Cerebellar cortex (tissue), 1 donor: ENCODE measurements around the gene MECP2.

Source experiments
- DNase-seq: peaks from one replicate; pipeline ENCODE4 v3.0.0-alpha.2; 2015; ENCODE audit warnings: low spot score

Gene MECP2

DNA sequence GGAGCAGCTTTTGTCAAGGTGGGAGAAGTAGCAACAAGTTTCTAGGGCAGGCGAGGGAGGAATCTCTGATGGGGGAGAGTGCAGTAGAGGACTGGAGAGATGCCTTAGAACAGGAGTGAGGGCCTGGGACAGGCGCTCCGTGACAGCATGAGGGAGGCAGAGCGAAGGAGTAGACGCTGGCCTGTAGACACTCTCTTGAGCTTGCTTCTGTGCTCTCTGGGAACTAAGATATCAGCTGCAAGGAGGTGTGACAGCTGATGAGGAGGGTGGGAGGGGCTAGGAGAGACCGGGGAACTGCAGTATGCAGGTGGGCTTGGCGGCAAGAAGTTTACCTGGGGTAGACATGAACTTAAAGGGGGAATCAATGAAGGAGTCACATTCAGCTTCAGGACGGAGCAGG, 35.7 kb downstream of the MECP2 start:
- DNase-seq = no peak

DNA sequence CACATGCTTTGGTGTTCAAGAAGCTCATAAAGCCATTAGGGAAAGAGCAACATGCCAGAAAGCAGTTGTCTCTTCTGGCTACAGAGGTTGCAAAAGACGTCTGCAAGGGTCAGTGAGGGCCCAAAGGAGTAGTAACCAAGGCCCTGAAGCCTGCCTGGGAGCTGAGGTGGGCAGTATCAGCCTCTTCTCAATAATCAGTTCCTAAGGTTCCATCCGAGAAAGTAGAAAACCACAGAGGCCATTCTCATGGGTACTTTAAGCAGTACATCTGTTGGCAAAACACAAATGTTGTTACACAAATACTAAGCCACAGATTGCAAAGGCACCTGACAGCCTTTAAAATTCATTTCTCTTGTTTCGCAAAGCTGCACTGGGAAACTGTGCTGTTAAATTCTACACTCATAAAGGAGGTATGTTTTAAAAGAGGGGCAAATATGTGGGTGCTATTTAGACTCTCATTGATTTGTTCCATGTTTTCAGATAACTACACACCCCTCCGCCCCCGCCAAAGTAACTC, 37.7 kb downstream of the MECP2 start:
- DNase-seq = no peak

DNA sequence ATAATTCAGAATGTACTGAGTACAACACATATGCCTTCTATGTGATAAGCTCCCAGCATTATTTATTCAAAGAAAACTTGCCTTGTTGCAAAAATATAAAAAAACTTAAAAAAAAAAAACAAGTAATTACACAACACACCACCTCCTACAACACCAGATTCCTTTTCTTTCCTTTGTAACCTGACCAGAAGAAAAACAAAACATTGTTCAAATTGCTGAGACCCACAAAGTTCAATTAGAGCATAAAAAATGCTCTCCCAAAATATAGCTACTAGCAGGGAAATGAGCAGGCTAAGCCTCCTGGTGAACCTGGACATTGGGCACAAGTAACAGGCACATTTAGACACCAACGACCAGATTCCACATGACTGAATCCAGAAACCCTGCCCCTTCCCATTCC, 38.3 kb downstream of the MECP2 start:
- no peak for DNase-seq

DNA sequence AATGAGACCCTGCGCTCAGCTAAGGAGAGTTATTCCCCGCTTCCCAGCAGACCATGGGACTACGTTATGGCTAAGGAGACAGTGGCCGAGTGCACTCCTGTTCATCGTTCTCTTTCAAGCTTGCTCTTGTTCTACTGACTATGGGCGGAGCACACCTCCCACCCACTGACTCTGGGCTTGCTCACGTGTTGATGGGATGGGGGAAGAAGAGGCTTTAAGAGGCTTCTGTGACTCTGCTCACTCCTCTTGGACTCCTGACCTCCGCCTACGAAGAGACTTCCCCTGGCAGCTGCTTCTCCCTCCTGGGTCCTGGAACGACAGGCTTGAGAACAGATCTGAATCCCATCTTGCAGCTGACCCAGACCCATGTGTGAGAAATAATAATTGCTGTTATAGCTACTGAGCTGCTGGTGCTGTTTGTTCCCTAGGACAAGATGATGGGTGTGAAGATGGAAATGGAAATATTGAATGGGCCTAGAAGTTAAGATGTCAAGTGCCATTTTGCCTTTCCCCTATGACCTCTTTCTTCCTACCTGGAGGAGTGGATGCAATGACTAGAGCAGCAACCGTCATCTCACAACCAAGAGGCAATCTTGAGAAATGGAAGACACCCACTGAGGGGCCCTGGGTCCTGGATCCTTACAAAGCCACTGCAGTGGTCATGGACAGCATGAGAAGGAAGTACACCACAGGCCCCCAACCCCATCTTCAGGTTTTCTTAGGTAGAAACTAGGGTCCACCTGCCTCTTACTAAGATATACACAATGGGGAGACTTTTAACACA, 39.1 kb downstream of the MECP2 start:
- no peak for DNase-seq

DNA sequence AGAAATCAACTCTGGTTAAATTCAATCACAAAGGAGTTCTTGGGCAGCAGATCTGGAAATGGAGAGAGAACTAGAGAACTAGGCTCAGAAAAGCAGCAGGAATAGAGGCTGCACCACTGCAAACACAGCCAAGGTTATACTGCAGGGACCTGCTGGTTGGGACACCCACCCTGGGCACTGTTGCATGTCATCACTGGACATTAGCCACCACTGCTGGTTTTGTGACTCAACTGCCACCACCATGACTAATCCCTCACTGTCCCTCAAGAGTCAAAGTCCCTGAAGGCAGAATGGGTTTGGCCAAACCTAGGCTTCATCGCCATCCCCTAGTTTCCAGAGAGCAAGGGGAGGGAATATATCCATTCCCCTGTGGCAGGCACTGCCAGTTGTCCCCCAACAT, 39.7 kb downstream of the MECP2 start:
- DNase-seq = no peak

DNA sequence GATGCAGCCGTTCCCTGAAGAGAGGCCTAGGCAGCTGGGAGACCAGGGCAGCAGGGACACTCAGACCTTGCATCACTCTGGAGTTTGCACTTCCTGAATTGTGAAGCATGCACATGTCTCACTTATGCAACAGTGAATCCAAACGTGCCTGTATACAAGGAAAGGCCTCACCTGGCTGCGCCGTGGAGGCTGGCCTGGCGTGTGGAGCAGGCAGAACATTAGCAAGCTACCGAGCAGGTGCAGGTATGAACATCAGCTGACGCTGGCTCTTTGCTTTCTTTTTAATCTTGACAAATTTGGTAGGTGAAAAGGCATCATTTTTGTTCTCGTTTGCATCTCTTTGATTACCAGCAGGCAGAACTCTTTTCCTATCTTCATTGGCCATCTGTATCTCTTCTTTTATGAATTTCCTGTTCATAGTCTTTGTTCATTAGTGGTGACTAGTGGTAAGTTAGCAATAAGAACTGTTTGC, 40.7 kb downstream of the MECP2 start:
- no peak for DNase-seq

DNA sequence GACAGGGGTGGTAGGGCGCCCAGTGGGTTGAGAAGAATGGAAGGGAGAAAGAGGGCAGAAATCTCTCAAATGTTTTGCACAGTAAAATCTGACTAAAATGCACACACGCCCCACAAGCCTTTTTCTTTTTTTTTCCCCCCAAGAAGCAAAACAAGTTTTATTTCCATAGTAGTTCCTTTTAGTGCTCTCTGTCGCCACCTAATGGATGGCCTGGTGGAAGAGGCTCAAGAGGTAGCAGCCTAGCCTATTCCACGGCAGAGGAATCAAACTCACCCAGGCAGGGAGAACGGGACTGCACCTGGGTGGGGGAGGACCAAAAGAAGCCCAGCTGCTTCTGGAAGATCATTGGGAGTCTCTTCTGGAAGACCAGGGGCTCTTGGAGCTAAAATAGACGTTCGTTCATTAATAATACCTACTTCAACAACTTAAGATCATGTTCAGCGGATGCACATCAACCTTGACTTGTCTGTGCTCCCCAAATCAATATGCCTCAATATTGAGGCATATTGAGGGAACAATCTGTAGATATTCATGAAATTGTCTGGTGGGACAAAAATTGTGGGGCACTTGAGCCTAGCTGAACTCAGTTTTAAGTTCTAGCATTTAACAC, 46.2 kb downstream of the MECP2 start:
- DNase-seq = peak; percentile 74

DNA sequence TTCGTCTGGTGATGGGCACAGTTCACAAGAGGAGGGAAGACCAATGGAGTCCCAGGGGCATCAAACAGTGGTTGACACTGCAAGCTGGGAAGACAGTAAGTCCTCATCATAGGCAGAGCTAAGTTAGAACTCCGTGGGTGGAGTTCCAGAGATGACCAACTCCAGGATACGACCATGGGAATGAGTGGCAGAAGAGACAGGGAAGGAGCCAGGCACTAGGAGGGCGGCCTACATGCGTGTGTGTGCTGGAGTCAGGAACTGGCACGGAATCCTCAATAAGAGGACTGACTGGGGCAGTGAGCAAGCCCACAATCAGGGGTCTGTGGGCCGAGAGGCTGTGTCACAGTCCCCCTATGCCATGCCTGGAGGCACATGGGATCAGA, 47.4 kb downstream of the MECP2 start:
- no peak for DNase-seq

DNA sequence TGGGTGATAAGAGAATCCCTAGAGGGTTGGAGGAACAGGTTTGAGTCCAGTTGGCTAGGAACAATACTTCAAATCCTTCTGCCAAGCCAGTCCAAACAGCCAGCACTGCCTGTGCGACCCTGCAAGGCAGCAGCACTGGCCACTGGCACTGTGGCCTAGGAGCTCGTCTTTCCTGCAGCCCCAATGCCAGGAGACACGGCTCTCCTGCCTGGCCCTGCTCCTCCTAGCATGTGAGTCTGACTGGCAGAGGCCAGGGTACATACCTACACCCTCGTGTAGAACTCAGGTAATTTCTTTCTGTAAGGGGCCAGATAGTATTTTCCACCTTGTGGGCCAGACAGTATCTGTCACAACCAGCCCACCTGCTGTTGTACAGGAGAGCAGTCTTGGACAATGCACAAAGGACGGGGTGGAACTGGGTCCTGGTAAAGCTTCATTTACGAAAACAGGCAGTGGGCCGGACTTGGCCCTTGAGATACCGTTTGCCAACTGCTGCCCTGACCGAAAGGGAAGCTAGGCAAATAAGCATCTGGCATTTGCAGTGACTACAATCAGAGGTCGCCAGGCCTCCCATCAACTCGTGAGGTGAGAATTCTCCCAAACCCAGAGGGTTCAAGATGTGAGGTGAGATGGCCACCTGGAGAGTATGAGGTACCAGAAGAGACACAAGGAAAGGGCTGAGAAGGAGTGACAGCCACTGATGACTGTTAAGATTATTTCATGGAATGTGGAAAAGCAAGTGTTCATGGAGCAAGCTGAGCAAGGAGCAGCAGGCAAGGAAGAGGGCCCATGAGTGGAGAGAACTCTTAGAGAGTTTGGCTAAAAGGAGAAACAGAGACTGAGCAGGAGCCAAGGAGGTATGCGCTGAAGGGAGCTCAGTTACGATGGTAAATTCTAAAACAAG, 48.1 kb downstream of the MECP2 start:
- no peak for DNase-seq

DNA sequence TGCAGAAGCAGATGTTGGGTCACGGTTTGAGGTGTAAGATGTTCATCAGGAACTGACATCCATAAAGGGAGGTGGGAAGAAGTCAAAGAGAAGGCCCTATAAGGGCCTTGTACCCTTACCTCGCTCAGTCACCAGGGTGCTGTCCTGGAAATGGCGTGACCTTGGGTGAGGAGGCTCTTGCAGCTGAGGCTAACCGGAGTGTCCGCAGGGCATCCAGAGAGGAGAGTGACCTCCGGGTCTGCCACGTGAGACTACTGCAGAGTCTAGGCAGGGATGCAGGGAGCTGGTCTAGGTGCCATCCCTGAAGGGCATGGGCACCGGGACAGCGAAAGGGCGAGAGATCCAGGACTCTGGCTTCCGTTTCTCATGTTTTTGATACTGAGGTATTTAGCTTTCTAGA, 49.1 kb downstream of the MECP2 start:
- no peak for DNase-seq

DNA sequence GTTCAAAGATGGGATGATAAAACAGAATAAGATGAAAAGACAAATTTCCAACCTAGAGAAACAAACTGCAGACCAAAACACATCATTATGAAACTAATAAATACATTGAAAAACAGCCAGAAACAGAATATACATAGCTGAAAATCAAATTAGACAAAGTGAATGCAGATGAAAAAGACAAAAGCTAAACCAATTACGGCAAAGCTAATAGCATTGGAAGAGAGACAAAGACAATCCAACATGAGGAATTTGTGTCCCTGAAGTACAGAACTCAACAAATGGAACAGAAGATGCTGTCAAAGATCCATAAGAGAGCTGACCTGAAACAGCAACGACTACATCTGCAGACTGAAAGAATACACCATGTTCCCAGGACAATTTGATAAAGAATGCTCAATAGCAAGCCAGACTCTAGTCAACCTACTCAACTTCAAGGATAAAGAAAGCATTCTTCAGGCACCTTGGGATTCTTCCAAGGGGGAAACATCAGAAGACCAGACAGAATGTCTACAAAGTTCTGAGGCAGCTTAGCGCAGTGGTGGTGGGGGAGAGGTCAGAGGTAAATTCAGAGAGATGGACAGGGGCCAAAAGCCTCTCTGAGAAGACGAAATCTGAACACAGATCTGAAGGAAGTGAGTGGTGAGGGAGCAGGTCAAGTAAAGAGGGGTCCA, 50.4 kb downstream of the MECP2 start:
- DNase-seq = no peak

DNA sequence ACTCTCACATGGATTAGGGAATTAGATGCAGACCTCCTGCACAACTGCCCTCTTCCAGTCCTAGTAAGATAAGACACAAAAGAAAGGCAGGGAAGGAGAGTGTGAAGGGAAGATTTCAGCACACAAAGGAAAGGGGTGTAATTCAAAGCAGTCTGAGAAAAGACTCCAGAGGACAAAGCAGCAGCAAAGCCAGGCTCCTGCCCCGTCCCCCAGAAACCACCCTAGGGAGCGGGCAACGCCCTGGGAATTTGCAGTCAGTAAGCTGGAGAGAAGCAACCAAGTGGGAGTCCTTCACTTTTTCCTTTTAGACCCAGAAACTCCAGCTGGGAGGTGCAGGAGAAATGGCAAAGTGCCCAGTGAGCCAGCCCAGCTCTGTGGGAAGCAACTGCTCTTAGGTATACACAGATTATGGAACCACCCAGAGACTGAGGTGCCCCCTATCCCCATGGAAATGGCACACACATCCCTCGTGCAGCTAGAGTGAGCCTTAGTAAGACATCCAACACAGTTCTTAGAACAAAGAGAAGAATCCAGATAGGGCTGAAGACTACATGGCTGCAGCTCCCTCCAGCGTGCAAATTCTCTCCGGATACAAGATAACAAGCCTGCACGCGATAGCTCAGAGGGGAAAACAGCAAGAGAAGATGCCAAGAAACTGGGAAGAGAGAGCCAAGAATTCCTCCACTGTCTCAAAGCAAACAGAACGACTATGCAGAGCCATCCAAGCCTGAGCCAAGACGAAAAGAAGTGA, 51.3 kb downstream of the MECP2 start:
- no peak for DNase-seq

DNA sequence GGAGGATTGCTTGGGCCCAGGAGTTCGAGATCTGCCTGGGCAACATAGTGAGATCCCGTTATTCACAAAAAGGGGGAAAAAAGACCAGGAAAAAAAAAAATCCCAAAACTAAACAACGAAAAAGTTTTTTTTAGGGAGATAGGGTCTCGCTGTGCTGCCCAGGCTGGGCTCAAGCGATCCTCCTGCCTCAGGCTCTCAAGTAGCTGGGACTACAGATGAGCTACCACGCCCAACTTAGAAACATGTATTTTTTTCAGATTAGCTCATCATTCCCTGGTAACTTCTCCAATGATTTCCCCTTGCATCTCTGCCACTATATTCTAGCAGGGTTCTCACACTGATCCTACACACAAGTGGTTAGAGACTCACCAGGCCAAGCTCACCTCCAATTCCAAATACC, 53.4 kb downstream of the MECP2 start:
- DNase-seq = no peak

DNA sequence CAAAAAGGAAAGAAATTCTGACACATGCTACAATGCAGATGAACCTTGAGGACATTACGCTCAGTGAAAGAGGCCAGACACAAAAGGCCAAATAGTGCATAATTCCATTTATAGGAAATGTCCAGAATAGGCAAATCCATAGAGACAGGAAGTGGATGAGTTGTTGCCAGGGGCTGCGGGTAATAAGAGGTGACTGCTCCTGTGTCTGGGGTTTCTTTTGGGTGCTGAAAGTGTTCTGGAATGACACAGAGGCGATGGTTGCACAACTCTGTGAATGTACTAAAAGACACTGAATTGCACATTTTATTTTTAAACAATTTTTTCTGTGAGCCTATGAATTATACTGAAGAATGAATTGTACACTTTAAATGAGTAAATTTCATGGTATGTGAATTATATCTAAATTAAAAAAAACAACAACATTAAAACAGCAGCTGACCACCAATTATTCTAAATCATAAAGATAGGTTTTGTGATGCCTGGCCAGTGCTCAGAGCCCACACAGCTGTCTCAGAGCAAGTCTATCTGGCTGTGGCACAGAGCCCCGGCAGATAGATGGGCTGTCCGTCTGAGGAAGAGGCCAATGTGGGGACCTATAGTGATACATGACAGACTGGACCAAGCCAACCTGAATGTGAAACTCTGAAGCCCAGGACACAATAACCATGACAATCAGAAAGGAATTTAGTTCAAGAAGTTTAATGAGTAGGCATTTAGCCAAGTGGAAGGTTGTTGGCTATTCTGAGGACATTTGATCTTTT, 54.3 kb downstream of the MECP2 start:
- DNase-seq = no peak

DNA sequence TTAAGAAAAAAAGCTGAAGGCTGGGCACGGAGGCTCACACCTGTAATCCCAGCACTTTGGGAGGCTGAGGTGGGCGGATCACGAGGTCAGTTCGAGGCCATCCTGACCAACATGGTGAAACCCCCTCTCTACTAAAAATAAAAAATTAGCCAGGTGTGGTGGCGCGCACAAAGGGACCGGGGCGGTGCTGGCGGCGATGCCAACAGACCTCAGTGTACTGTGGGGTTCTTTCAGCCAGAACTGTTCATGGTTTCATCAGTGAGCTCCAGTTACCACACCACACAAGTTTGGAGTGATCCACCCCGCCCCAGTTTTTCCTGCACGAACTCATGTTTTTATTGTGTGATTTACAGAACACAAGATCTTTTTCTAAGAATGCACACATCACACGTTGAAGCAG, 56.7 kb downstream of the MECP2 start:
- no peak for DNase-seq

DNA sequence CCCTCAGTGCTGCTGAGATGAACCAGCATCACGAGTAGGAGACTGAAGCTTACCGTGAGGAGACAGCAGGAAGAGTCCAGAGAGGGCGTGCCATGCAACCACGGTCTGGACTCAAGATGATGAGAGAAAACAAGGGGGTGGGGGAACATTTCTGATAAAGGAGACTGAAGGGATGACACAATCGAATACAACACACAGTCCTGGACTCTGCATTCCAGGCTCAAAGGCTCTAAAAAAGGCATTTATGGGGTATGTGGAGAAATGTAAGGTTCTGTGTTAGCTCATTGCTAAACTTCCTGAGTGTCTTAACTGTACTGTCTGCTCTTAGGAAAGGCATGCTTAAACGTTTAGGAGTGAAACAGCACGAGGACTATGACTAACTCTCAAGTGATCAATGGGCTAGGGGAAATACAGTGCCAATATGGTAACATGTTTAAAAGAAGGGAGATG, 57.2 kb downstream of the MECP2 start:
- DNase-seq = no peak

DNA sequence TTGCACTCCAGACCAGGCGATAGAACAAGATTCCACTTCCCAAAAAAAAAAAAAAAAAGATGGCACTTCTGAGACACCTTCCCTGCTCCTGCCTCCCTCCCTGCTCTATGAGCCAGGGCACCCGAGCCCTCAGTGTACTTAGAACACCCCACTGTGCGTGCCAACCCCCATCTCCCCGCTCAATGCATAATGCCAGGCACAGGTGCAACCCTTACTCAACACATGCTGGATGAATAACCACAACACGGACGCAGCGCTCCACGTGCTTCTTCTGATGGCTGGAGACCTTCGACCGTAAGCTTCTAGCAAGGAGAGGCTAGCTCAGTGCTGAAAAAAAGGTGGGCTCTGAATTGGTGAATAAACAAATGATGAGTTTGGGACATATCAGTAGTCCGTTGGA, 57.9 kb downstream of the MECP2 start:
- DNase-seq = no peak

DNA sequence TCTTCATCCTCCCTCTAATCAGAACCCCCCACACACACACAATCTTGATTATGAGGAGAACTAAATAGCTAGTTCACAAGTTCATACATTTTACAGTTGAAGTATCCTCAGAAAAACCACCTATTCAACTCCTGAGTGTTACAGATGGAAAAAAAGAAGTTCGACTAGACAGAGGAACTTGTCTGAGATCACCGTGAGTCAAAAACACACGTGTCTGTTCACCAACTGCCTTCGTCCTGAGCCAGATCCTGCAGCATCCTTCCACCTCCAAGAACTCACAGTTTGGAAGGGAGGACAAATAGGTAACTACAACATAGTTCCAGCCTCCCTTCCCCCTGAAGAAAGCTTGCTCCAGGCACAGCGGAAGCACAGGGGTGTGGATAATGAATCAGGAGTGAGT, 58.9 kb downstream of the MECP2 start:
- DNase-seq = no peak

DNA sequence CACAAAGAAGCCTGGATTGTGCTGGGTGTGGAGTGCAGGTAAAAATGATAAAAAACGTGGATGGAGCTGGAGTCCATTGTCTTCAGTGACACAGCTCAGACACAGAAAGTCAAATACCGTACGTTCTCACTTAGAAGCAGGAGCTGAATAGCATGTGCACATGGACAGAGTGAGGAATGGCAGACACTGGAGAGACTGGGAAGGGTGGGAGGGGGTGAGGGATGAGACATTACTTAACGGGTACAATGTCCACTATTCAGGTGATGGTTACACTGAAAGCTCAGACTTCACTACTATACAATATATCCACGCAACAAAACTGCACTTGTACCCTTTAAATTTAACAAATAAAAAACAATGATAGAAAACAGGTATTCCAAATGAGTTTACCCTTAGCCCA, 59.8 kb downstream of the MECP2 start:
- no peak for DNase-seq

DNA sequence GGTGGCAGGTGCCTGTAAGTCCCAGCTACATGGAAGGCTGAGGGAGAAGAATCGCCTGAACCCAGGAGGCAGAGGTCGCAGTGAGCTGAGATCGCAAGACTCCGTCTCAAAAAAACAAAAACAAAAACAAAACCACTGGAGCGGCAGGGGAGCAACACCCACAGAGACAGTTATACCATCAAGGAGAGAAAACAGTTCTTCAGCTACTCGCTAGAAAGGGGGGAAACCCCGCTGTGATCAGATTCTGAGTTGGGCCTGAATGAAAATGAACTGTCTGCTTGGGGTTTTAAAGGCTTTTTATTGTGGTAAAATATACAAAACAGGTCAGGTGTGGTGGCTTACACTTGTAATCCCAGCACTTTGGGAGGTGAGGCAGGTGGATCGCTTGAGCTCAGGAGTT, 61.0 kb downstream of the MECP2 start:
- DNase-seq = no peak

DNA sequence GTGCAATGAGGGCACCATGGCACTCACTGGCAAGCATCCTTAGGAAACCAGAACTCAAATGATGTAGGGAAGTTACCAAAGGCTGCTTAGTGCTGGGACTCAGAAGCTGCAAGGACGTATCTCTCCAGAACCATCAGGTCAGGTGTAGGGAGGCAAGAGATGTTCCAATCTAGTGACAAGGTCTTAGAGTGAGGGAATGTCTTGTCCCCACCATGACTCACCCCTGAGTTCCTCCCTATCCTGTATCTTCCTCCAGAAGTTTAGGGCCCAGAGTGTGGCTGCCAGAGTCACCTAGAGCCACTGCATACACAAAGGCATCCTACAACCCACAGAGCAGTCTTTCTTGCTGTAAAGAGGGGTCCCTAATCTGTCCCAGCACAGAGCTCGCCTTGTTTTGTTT, 63.7 kb downstream of the MECP2 start:
- no peak for DNase-seq
